ENCODE data around the gene ABAT.

DNA sequence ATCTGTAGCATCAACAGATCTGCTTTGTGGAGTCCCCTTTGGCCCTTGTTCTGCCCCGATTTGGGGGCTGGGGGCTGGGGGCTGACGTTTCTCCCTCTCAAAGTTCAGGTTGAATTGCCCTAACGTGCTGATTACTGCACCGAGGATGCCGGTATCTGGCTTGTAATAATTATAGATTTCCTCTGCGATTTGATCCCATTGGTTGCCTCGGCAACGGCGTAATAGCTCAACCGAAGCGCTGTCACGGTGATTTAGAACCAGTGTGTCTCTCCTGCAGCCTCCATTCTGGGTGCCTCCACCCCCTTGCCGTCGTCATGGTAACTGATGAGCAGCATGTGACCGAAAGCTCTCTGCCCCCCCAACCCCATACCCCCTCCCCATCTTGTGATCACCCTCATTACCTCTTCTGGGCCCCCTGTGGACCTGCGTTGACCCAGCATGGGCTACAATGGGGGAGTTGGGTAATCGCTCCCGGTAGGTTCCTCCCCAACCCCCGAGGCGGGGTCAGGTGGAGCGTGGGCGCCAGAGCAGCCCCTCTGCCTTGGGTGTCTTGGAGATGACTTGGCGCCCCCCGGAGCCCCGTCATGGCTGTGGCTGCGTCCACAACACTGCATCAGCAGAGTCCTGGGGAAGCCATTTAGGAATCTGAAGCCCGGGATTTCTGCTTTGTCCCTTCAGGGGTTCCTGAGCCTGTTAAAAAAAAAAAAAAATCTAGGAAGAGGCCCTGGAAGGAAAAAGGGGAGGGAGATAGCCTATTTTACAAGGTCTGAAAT is 38.4 kb downstream of the ABAT start:
- no peak for TF ChIP-seq CTCF (IDR thresholded peaks at IDR 0.05 in 4 of 5, conservative IDR thresholded peaks at IDR 0.05 in 1 of 5)
- TF ChIP-seq POLR2A (IDR thresholded peaks at IDR 0.05) = no peak

All from gastrocnemius medialis (tissue), 4 donors.